Measurements from ENCODE around the gene KIAA2012.

The KIAA2012 gene

GRCh38 chr2:202108345-202108744, 35.3 kb downstream of the KIAA2012 start:
- ATAC-seq (replicated peaks) (no peak), DNase-seq (no peak)
- H3K4me3 Mint-ChIP-seq: no peak overlapping the region
- no peak overlapping the region for H3K27ac Mint-ChIP-seq
- no peaks in the 10 kb centered on the region for H3K4me1 Mint-ChIP-seq
- H3K27me3 Mint-ChIP-seq: peaks cover 30 to 39% of the 10 kb centered on the region in 2 donors
- no peaks in the 10 kb centered on the region for H3K9me3 Mint-ChIP-seq
- H3K36me3 Mint-ChIP-seq: no peaks in the 10 kb centered on the region

- Mint-ChIP-seq H3K36me3 (no peaks in the 10 kb centered on the region), H3K4me1 (no peaks in the 10 kb centered on the region), H3K4me3 (no peak overlapping the region), H3K27ac (no peak overlapping the region), H3K27me3 (peaks cover 28 to 41% of the 10 kb centered on the region in 2 donors), H3K9me3 (no peaks in the 10 kb centered on the region)
- DNase-seq: no peak
- no peak for ATAC-seq (replicated peaks)
These were observed 36.2 kb downstream of the KIAA2012 start for GRCh38 chr2:202109139-202109736.

DNA sequence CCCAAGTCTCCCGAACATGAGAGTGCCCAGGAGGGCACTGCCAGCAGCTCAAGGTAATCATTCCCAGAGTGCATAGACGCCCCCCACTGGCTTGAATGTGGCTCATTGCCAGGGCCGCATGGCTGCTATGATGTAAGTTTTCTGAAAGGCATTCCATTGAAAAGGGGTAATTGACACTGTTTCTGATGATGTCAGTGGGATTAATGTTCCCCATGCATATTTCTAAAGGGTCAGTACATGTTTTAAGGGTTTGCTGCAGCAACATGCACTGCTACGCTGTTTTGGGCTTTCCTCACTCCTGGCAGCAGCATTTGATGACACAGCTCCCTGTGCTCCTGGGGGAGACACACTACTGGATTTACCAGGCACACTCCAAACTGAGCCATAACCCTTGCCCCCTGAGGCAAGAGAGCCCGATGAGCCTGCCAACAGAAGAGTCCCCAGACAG, 36.7 kb downstream of the KIAA2012 start:
- ATAC-seq (replicated peaks) (no peak), DNase-seq (no peak)
- no peaks in the 10 kb centered on the region for H3K36me3 Mint-ChIP-seq
- H3K27me3 Mint-ChIP-seq: peaks cover 26 to 41% of the 10 kb centered on the region in 2 donors
- H3K27ac Mint-ChIP-seq: no peak overlapping the region
- H3K9me3 Mint-ChIP-seq: no peaks in the 10 kb centered on the region
- H3K4me3 Mint-ChIP-seq: no peak overlapping the region
- H3K4me1 Mint-ChIP-seq: no peaks in the 10 kb centered on the region

GRCh38 chr2:202110491-202110890, 37.4 kb downstream of the KIAA2012 start:
- no peaks in the 10 kb centered on the region for H3K9me3 Mint-ChIP-seq
- no peak overlapping the region for H3K27ac Mint-ChIP-seq
- H3K4me3 Mint-ChIP-seq: no peak overlapping the region
- no peaks in the 10 kb centered on the region for H3K36me3 Mint-ChIP-seq
- no peak for DNase-seq
- no peak for ATAC-seq (replicated peaks)
- no peaks in the 10 kb centered on the region for H3K4me1 Mint-ChIP-seq
- H3K27me3 Mint-ChIP-seq: peaks cover 29 to 41% of the 10 kb centered on the region in 2 donors

GRCh38 chr2:202112041-202112440, 39.0 kb downstream of the KIAA2012 start:
- ATAC-seq (replicated peaks) (no peak), DNase-seq (no peak)
- Mint-ChIP-seq H3K4me1 (no peaks in the 10 kb centered on the region), H3K27ac (no peak overlapping the region), H3K9me3 (peaks cover 0 to 3% of the 10 kb centered on the region in 2 donors), H3K4me3 (no peak overlapping the region), H3K36me3 (no peaks in the 10 kb centered on the region), H3K27me3 (peaks cover 29 to 45% of the 10 kb centered on the region in 2 donors)

GRCh38 chr2:202113571-202114142, 40.6 kb downstream of the KIAA2012 start:
- Mint-ChIP-seq H3K9me3 (peaks cover 0 to 3% of the 10 kb centered on the region in 2 donors), H3K4me3 (no peak overlapping the region), H3K27ac (no peak overlapping the region), H3K4me1 (no peaks in the 10 kb centered on the region), H3K36me3 (no peaks in the 10 kb centered on the region), H3K27me3 (peaks cover 29 to 48% of the 10 kb centered on the region in 2 donors)
- ATAC-seq (replicated peaks): no peak
- DNase-seq: no peak

- Mint-ChIP-seq H3K4me3 (no peak overlapping the region), H3K27me3 (peaks cover 29 to 47% of the 10 kb centered on the region in 2 donors), H3K27ac (no peak overlapping the region), H3K36me3 (no peaks in the 10 kb centered on the region), H3K4me1 (no peaks in the 10 kb centered on the region), H3K9me3 (peaks cover 0 to 3% of the 10 kb centered on the region in 2 donors)
- ATAC-seq (replicated peaks) (no peak), DNase-seq (no peak)
These were observed 41.2 kb downstream of the KIAA2012 start for GRCh38 chr2:202114291-202114690.

- DNase-seq (no peak), ATAC-seq (replicated peaks) (no peak)
- H3K4me3 Mint-ChIP-seq: no peak overlapping the region
- no peaks in the 10 kb centered on the region for H3K4me1 Mint-ChIP-seq
- H3K9me3 Mint-ChIP-seq: peaks cover 0 to 3% of the 10 kb centered on the region in 2 donors
- no peaks in the 10 kb centered on the region for H3K36me3 Mint-ChIP-seq
- no peak overlapping the region for H3K27ac Mint-ChIP-seq
- H3K27me3 Mint-ChIP-seq: peaks cover 26 to 42% of the 10 kb centered on the region in 2 donors
These were observed 41.7 kb downstream of the KIAA2012 start for GRCh38 chr2:202114795-202115194.

- Mint-ChIP-seq H3K4me1 (no peaks in the 10 kb centered on the region), H3K36me3 (no peaks in the 10 kb centered on the region), H3K9me3 (peaks cover 2 to 5% of the 10 kb centered on the region in 2 donors), H3K27ac (no peak overlapping the region), H3K27me3 (peaks cover 23 to 37% of the 10 kb centered on the region in 2 donors), H3K4me3 (no peak overlapping the region)
- DNase-seq (no peak), ATAC-seq (replicated peaks) (no peak)
These were observed 42.5 kb downstream of the KIAA2012 start for GRCh38 chr2:202115479-202115971.

DNA sequence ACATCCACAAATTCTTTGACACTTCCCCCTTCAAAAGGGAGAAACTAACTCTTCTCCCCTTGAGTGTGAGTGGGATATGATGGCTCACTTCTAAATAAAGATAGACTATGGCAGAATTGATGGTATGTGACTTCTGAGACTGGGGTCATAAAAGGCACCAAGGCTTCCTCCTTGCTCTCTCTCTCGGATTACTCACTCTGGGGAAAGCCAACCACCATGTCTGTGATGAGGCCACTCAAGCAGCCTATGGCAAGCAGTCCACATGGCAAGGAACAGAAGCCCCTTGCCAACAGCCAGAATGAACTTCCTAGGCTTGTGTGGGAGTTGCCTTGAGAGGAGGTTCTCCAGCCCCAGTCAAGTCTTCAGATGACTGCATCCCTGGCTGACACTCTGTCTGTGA, 43.6 kb downstream of the KIAA2012 start:
- no peak for ATAC-seq (replicated peaks)

DNA sequence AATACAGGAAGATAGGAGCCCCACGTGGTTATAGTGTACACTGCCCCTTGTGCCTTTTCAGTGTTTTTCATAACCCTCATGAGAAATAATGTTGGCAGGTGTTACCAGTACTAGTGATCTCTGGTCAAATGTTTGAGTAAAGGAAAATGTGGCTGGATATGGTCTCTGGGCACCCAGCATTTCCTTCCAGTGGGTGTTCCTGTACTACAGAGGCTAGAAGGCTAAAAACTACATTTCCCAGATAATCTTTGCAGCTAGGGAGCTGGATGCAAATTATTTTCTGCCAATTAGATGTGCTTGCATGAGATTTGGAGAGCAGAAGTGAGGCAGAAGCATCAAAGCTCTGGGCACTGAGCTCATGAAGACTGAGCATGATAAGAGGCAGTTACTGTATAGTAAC, 45.1 kb downstream of the KIAA2012 start:
- H3K9me3 Mint-ChIP-seq: peaks cover 5 to 7% of the 10 kb centered on the region in 2 donors
- peaks cover 5 to 12% of the 10 kb centered on the region in 2 donors for H3K4me1 Mint-ChIP-seq
- H3K4me3 Mint-ChIP-seq: no peak overlapping the region
- H3K36me3 Mint-ChIP-seq: no peaks in the 10 kb centered on the region
- H3K27ac Mint-ChIP-seq: no peak overlapping the region
- no peak for DNase-seq
- no peak for ATAC-seq (replicated peaks)
- H3K27me3 Mint-ChIP-seq: peaks cover 12 to 26% of the 10 kb centered on the region in 2 donors

More for the DNA sequence above, 43.6 kb downstream of the KIAA2012 start:
- Mint-ChIP-seq H3K4me3 (no peak overlapping the region), H3K36me3 (no peaks in the 10 kb centered on the region), H3K27ac (no peak overlapping the region), H3K4me1 (peaks cover 1 to 3% of the 10 kb centered on the region in 2 donors), H3K9me3 (peaks cover 5 to 7% of the 10 kb centered on the region in 2 donors), H3K27me3 (peaks cover 22 to 37% of the 10 kb centered on the region in 2 donors)
- DNase-seq: no peak

DNA sequence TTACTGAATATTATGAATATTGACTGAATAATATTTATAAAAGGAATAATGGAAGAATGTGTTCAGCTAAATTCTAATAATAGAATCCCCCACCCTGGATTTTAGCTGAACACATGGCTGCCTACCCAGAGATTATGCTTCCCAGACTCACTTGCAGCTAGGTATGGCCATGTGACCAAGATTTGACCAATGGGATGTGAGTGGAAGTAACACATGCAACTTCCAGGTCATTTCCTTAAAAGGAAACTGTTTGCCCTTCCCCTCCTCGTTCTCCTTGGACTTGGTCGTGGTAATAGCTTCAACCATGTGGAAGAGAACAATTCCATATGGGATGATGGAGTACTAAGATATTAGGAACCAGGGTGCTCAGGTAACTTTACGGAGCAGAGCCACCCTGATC, 47.8 kb downstream of the KIAA2012 start:
- H3K27ac Mint-ChIP-seq: no peak overlapping the region
- no peak overlapping the region for H3K4me3 Mint-ChIP-seq
- ATAC-seq (replicated peaks): no peak
- H3K36me3 Mint-ChIP-seq: no peaks in the 10 kb centered on the region
- no peak for DNase-seq
- H3K27me3 Mint-ChIP-seq: peaks cover 6 to 24% of the 10 kb centered on the region in 2 donors
- H3K9me3 Mint-ChIP-seq: peaks cover 5 to 7% of the 10 kb centered on the region in 2 donors
- H3K4me1 Mint-ChIP-seq: peaks cover 5 to 14% of the 10 kb centered on the region in 2 donors

- Mint-ChIP-seq H3K9me3 (peaks cover 5 to 7% of the 10 kb centered on the region in 2 donors), H3K27me3 (peaks cover 3 to 20% of the 10 kb centered on the region in 2 donors), H3K4me1 (peaks cover 5 to 14% of the 10 kb centered on the region in 2 donors), H3K27ac (peak overlapping the region; percentile 63), H3K4me3 (peak overlapping the region; percentile 1 to 33), H3K36me3 (no peaks in the 10 kb centered on the region)
- peak; percentile 98 to 99 for ATAC-seq (replicated peaks)
- DNase-seq: peak; percentile 40
These were observed 48.6 kb downstream of the KIAA2012 start for GRCh38 chr2:202121532-202122162.

- peaks cover 5 to 14% of the 10 kb centered on the region in 2 donors for H3K4me1 Mint-ChIP-seq
- DNase-seq (no peak), ATAC-seq (replicated peaks) (peak; percentile 61 to 64)
- peaks cover 0 to 15% of the 10 kb centered on the region in 2 donors for H3K27me3 Mint-ChIP-seq
- H3K27ac Mint-ChIP-seq: peak overlapping the region; percentile 63
- peak overlapping the region; percentile 1 to 33 for H3K4me3 Mint-ChIP-seq
- H3K36me3 Mint-ChIP-seq: no peaks in the 10 kb centered on the region
- peaks cover 1 to 7% of the 10 kb centered on the region in 2 donors for H3K9me3 Mint-ChIP-seq
These were observed 49.1 kb downstream of the KIAA2012 start for GRCh38 chr2:202122163-202122540.
